Muscle of arm (tissue), 14 donors: ENCODE data around the gene HACE1. TPM values are rescaled to one million over a fixed set of nuclear protein-coding genes. Genes with fewer than 3 reads are reported as not detected.
"Not testable (repeated sequence)": the region's sequence is repeated elsewhere in the genome, so short reads cannot be mapped to it uniquely, and the experiment has no call there.

Experiments used
- DNase-seq: peaks from one replicate; pipeline ENCODE4 v3.0.0-alpha.2; 2013
- long read RNA-seq, 11 donors: transcript quantifications; one replicate each; lab custom pipeline, GENCODE V29; 2026
- polyA plus RNA-seq, 12 donors: library from polyadenylated mRNA; unstranded; fragments of 120-200 nt; gene quantifications; one replicate each; pipeline ENCODE4 v1.2.1, GENCODE V29; 2013; ENCODE audit not compliant: insufficient read length in 12 of 12

Gene HACE1
- 10 to 100 TPM in 6 of 12 donors, 1 to 10 TPM in 5, not detected in 1; 7.1 to 14.9 (median 10.3) TPM for polyA plus RNA-seq
- long read RNA-seq, donor 1, result 0 reads
- long read RNA-seq, donor 2, full-length matches to known transcripts, result 2 of 2 reads
- long read RNA-seq, donor 2, partial matches to known transcripts, result 0 of 2 reads
- long read RNA-seq, donor 2, other reads (novel, unspliced or antisense), result 0 of 2 reads
- long read RNA-seq, donor 3, result 0 reads
- long read RNA-seq, donor 4, result 0 reads
- long read RNA-seq, donor 5, result 0 reads
- long read RNA-seq, donor 6, full-length matches to known transcripts, result 1 of 1 reads
- long read RNA-seq, donor 6, partial matches to known transcripts, result 0 of 1 reads
- long read RNA-seq, donor 6, other reads (novel, unspliced or antisense), result 0 of 1 reads
- long read RNA-seq, donor 7, result 0 reads
- long read RNA-seq, donor 8, full-length matches to known transcripts, result 2 of 2 reads
- long read RNA-seq, donor 8, partial matches to known transcripts, result 0 of 2 reads
- long read RNA-seq, donor 8, other reads (novel, unspliced or antisense), result 0 of 2 reads
- long read RNA-seq, donor 9, full-length matches to known transcripts, result 1 of 1 reads
- long read RNA-seq, donor 9, partial matches to known transcripts, result 0 of 1 reads
- long read RNA-seq, donor 9, other reads (novel, unspliced or antisense), result 0 of 1 reads
- long read RNA-seq, donor 10, result 0 reads
- long read RNA-seq, donor 11, result 0 reads

- peak; percentile 92 for DNase-seq
These were observed at the start of gene HACE1 for GRCh38 chr6:104859225-104860146. Gene HACE1 (minus strand): TSS chr6:104859919. CDS start chr6:104859642, 277 bp downstream.

GRCh38 chr6:104908888-104909525, 49.3 kb upstream of the HACE1 start:
- DNase-seq, result no peak

GRCh38 chr6:104908031-104908887, 48.5 kb upstream of the HACE1 start:
- DNase-seq, result no peak

GRCh38 chr6:104898893-104899292, 39.2 kb upstream of the HACE1 start:
- not testable (repeated sequence) for DNase-seq

GRCh38 chr6:104896914-104897313, 37.2 kb upstream of the HACE1 start:
- DNase-seq, result no peak

- no peak for DNase-seq
These were observed 28.3 kb upstream of the HACE1 start for GRCh38 chr6:104888066-104888465.

GRCh38 chr6:104887350-104887749, 27.6 kb upstream of the HACE1 start:
- DNase-seq, result peak; percentile 45

GRCh38 chr6:104885518-104886043, 25.9 kb upstream of the HACE1 start:
- DNase-seq, result no peak

GRCh38 chr6:104884867-104885517, 25.3 kb upstream of the HACE1 start:
- no peak for DNase-seq

- DNase-seq, result no peak
These were observed 22.4 kb upstream of the HACE1 start for GRCh38 chr6:104881964-104882668.

GRCh38 chr6:104862456-104862855, 2.7 kb upstream of the HACE1 start:
- DNase-seq, result no peak

GRCh38 chr6:104860221-104860620, 502 bp upstream of the HACE1 start:
- no peak for DNase-seq

GRCh38 chr6:104858642-104859041, 1.1 kb downstream of the HACE1 start:
- no peak for DNase-seq

GRCh38 chr6:104855507-104855906, 4.2 kb downstream of the HACE1 start:
- no peak for DNase-seq

GRCh38 chr6:104847721-104848120, 12.0 kb downstream of the HACE1 start:
- DNase-seq, result not testable (repeated sequence)

- DNase-seq, result no peak
These were observed 16.5 kb downstream of the HACE1 start for GRCh38 chr6:104843229-104843628.

- no peak for DNase-seq
These were observed 22.6 kb downstream of the HACE1 start for GRCh38 chr6:104837158-104837557.

- not testable (repeated sequence) for DNase-seq
These were observed 23.2 kb downstream of the HACE1 start for GRCh38 chr6:104836479-104837020.

- DNase-seq, result no peak
These were observed 23.9 kb downstream of the HACE1 start for GRCh38 chr6:104835782-104836181.
